MM.1S (cell line): ENCODE results near the gene NUP85.
"Not testable (repeated sequence)": the region's sequence is repeated elsewhere in the genome, so short reads cannot be mapped to it uniquely, and the experiment has no call there.

Experiments used
- EZH2 ChIP-seq: fragments of 300-600 bp; sonication (generic); optimal IDR thresholded peaks from 2 replicates; pipeline ENCODE3; 2017; ENCODE audit warnings: low read depth, mild to moderate bottlenecking, antibody characterized with exemption, low read length, mixed read lengths
- EZH2phosphoT487 ChIP-seq: fragments of 300-600 bp; sonication (generic); IDR thresholded peaks from 2 replicates; pipeline ENCODE4 v1.6.1; 2018; ENCODE audit warnings: antibody characterized with exemption, low read length
- TF ChIP-seq, protein P1 (sequence below): fragments of 300-600 bp; sonication (generic); IDR thresholded peaks from 2 replicates; pipeline ENCODE4 v1.5.1; 2016; ENCODE audit warnings: antibody characterized with exemption, low read length, mixed read lengths

DNA sequence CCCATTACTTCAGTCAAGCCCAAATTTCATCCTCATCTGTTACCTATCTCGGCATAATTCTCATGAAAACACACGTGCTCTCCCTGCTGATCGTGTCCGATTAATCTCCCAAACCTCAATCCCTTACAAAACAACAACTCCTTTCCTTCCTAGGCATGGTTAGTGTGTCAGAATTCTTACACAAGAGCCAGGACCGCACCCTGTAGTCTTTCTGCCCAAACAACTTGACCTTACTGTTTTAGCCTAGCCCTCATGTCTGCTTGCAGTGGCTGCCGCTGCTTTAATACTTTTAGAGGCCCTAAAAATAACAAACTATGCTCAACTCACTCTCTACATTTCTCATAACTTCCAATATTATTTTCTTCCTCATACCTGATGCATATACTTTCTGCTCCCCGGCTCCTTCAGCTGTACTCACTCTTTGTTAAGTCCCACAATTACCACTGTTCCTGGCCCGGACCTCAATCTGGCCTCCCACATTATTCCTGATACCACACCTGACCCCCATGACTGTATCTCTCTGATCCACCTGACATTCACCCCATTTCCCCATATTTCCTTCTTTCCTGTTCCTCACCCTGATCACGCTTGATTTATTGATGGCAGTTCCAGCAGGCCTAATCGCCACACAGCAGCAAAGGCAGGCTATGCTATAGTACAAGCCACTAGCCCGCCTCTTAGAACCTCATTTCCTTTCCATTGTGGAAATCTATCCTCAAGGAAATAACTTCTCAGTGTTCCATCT is 50.6 kb downstream of the NUP85 start:
- TF ChIP-seq EZH2, EZH2phosphoT487: not testable (repeated sequence)
- TF ChIP-seq, protein P1, sequence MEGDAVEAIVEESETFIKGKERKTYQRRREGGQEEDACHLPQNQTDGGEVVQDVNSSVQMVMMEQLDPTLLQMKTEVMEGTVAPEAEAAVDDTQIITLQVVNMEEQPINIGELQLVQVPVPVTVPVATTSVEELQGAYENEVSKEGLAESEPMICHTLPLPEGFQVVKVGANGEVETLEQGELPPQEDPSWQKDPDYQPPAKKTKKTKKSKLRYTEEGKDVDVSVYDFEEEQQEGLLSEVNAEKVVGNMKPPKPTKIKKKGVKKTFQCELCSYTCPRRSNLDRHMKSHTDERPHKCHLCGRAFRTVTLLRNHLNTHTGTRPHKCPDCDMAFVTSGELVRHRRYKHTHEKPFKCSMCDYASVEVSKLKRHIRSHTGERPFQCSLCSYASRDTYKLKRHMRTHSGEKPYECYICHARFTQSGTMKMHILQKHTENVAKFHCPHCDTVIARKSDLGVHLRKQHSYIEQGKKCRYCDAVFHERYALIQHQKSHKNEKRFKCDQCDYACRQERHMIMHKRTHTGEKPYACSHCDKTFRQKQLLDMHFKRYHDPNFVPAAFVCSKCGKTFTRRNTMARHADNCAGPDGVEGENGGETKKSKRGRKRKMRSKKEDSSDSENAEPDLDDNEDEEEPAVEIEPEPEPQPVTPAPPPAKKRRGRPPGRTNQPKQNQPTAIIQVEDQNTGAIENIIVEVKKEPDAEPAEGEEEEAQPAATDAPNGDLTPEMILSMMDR = not testable (repeated sequence)
